Neutrophil (primary cell): Measurements from ENCODE around the gene KIAA0930.

Source experiments
- H3K27ac ChIP-seq: fragments of 200-600 bp; sonication (generic); 2 replicates; pipeline ENCODE4 v1.5.1; 2016; ENCODE audit warnings: mild to moderate bottlenecking, moderate library complexity
- H3K27me3 ChIP-seq: fragments of 200-600 bp; sonication (generic); 2 replicates; pipeline ENCODE4 v1.6.0; 2016; ENCODE audit warnings: mild to moderate bottlenecking
- H3K36me3 ChIP-seq: fragments of 200-600 bp; sonication (generic); 2 replicates; pipeline ENCODE4 v1.5.1; 2017
- H3K4me1 ChIP-seq, 2 experiments: fragments of 200-600 bp in 1 of 2; sonication (generic) in 1 of 2; 1 replicate in 1 of 2; 2 replicates in 1 of 2; pipeline versions ENCODE4 v1.5.1 to v1.6.1; 2013 to 2016; ENCODE audit warnings: low read depth in 1 of 2, low read length in 1 of 2, mild to moderate bottlenecking in 1 of 2, moderate library complexity in 1 of 2; ENCODE audit not compliant: control insufficient read depth in 1 of 2, insufficient read depth in 1 of 2
- H3K4me3 ChIP-seq, 2 experiments: fragments of 200-600 bp in 1 of 2; sonication (generic) in 1 of 2; 1 replicate in 1 of 2; 2 replicates in 1 of 2; pipeline ENCODE4 v1.5.1; 2013 to 2016; ENCODE audit warnings: low read depth in 1 of 2, low read length in 1 of 2, mild to moderate bottlenecking in 1 of 2, moderate library complexity in 1 of 2
- H3K9me3 ChIP-seq: fragments of 200-600 bp; sonication (generic); 2 replicates; pipeline ENCODE4 v1.5.1; 2016
- CTCF ChIP-seq: fragments of 200-600 bp; sonication (generic); IDR thresholded peaks from 2 replicates; pipeline ENCODE4 v1.5.1; 2016; ENCODE audit warnings: antibody characterized with exemption

The KIAA0930 gene

GRCh38 chr22:45240810-45241631 is at the start of gene KIAA0930:
TSS of gene KIAA0930 (minus strand) at chr22:45240894. CDS start at chr22:45240703, 191 bp downstream.
- peaks cover 66 to 77% of the 10 kb centered on the region in 2 experiments for H3K4me1 ChIP-seq
- no peaks in the 10 kb centered on the region for H3K27me3 ChIP-seq
- H3K9me3 ChIP-seq = no peaks in the 10 kb centered on the region
- no peak for TF ChIP-seq CTCF
- H3K27ac ChIP-seq = peak within 1 kb of the TSS; percentile 73
- peaks cover 10% of the 10 kb centered on the region for H3K36me3 ChIP-seq
- H3K4me3 ChIP-seq = peak within 1 kb of the TSS; percentile 63 to 71

GRCh38 chr22:45286854-45287551 is 46.3 kb upstream of the KIAA0930 start:
- Histone ChIP-seq H3K27me3 (peaks cover 30% of the 10 kb centered on the region), H3K36me3 (no peaks in the 10 kb centered on the region), H3K9me3 (no peaks in the 10 kb centered on the region), H3K27ac (peak overlapping the region; percentile 72), H3K4me1 (peaks cover 41 to 54% of the 10 kb centered on the region in 2 experiments), H3K4me3 (peak overlapping the region in 1 of 2 experiments; percentile 19)
- no peak for TF ChIP-seq CTCF

GRCh38 chr22:45285263-45286058 is 44.8 kb upstream of the KIAA0930 start:
- Histone ChIP-seq H3K27ac (no peak overlapping the region), H3K36me3 (no peaks in the 10 kb centered on the region), H3K4me1 (peaks cover 37 to 54% of the 10 kb centered on the region in 2 experiments), H3K9me3 (no peaks in the 10 kb centered on the region), H3K27me3 (peaks cover 26% of the 10 kb centered on the region), H3K4me3 (peak overlapping the region; percentile 34 to 50)
- TF ChIP-seq CTCF = no peak

GRCh38 chr22:45284705-45285262 is 44.1 kb upstream of the KIAA0930 start, which contains the start of gene UPK3A:
TSS of gene UPK3A (plus strand) at chr22:45284949. CDS start at chr22:45285014, 65 bp downstream.
- H3K27me3 ChIP-seq = peaks cover 26% of the 10 kb centered on the region
- H3K9me3 ChIP-seq = no peaks in the 10 kb centered on the region
- TF ChIP-seq CTCF = no peak
- peak within 1 kb of the TSS; percentile 34 to 50 for H3K4me3 ChIP-seq
- H3K27ac ChIP-seq = peak within 1 kb of the TSS; percentile 8
- H3K4me1 ChIP-seq = peaks cover 44 to 59% of the 10 kb centered on the region in 2 experiments
- H3K36me3 ChIP-seq = no peaks in the 10 kb centered on the region

GRCh38 chr22:45281010-45281409 is 40.3 kb upstream of the KIAA0930 start:
- no peak for TF ChIP-seq CTCF
- Histone ChIP-seq H3K4me3 (no peak overlapping the region), H3K9me3 (no peaks in the 10 kb centered on the region), H3K27ac (peak overlapping the region; percentile 79), H3K36me3 (no peaks in the 10 kb centered on the region), H3K27me3 (peaks cover 29% of the 10 kb centered on the region), H3K4me1 (peaks cover 24 to 35% of the 10 kb centered on the region in 2 experiments)
